ENCODE measurements around the gene ALG12.

The ALG12 gene

DNA sequence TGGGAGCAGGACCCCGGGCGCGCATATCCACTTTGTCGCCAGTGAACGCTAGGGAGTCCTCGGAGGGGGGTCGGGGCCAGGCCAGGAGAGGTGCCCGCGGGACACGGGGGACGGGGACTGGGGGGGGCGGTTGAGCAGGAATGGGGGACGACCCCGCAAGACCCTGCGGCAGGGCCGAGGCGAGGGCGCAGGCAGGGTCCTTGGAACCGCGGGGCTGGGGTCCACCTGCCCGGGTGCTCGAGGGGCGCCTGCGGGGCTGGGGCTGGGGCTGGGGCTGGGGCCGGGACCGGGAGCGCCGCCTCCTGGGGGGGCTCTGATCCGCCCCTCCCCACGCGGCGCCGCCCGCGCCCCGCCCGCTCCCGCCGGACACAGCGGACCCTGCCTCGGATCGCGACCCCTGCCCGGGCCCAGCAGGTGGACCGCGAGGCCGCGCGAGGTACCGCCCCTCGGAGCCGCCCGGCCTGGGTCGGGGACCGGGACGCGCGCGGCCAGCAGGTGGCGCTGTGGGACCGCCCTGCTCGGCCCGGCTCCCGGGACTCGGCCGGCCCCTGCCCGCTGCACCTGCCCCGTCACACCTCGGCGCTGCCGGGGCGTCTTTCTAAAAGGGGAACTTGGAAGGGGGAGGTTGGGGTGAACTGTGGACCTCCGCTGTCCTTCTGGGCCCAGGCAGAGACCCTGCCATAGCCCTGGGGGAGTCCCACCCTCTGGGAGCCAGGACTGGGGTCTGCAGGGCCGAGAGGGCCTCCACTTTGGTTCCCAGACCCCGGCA, 11.2 kb upstream of the ALG12 start:
- DNase-seq: no peak

DNA sequence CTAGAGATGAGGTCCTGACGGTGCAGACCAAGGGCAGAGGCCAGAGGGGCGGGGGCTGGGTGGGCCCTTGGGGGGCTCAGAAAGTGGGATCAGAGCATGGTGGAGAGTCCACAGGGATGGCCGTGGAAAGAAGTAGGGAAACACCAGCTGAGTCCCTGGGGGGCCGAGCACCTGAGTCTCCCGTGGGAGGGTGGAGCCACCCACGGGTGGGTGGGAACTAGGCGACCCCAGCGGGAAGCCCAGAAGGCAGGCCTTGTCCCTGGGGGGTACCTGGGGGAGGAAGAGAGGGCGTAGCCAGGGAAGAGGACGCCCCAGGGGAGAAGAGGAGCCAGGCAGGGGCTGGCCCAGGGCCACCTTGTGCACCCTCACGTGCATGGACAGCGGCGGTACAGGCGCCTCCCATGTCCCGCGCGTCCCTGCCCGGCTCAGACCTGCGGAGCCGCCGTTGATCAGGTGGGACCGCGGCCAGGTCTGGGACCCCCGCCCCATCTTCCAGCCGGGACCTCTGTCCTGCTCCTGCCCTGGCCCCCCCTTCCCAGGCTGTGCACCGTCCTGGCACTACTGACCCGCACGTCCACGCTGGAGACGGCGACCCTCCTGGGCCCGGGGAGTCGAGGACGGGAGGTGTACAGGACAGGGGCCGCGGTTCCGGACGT, 10.4 kb upstream of the ALG12 start:
- no peak for DNase-seq

DNA sequence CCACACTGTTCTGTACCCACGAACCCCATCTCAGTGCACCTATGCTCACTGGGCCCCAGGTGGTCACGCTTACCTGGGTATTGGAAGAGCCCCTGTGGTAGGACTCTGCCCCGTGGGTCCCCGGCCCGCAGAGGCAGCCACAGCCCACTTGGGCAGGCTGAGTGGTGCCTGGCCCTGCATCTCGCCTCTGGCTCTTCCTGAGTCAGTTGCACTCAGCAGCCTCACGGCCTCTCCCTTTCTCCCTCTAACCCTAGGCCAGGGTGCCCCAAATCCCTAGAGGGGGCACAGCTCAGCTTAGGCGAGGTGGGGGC, 9.9 kb upstream of the ALG12 start:
- DNase-seq: no peak

DNA sequence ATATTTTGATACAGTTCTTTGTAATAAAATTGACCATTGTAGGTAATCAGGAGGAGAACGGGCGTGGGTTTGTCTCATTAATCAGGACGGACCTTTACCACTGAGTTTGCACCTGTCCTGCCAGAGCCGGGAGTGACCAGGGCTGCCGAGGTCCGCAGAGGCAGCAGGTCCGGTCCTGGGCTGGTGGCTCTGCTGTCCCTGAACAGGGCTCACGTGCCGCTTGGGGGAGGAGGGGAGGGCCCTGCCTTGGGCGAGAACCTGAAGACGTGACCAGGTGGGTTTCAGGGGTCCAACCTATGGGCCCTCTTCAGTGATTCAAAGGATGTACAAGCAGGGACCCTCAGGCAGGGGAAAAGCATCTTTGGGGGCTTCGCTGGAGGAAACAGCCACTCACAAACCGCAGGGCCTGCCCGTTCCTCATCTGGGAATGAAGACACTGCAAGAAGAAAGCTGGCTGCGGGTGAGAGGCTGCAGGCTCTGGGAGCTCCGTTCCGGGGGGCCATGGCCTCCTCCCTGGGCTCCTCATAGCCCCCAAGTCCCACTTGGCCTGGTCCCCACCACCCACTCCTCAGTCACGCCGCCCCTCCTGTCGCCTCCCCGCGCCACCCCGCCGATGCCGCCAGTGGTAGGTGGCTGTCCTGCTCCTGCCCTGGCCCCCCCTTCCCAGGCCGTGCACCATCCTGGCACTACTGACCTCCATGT, 9.4 kb upstream of the ALG12 start:
- DNase-seq: no peak

DNA sequence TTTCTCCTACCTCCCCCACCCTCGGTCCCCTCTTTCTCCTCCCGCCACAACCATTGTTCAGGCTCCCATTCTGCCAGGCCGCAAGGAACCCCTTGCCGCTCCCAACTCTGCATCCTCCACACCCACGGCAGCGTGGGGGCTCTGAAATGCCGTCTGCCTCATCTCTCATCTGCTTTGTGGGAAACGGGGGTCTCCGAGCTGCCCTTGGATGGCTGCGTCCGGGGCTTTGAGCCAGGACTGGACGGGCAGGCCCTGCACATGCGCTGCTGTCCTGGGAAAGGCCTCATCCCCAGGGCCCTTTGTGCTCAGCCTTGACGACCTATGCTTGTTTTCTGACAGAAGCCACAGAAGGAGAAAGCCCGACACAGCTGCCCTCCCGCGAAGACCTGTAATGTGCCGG, 8.7 kb upstream of the ALG12 start:
- DNase-seq: no peak

DNA sequence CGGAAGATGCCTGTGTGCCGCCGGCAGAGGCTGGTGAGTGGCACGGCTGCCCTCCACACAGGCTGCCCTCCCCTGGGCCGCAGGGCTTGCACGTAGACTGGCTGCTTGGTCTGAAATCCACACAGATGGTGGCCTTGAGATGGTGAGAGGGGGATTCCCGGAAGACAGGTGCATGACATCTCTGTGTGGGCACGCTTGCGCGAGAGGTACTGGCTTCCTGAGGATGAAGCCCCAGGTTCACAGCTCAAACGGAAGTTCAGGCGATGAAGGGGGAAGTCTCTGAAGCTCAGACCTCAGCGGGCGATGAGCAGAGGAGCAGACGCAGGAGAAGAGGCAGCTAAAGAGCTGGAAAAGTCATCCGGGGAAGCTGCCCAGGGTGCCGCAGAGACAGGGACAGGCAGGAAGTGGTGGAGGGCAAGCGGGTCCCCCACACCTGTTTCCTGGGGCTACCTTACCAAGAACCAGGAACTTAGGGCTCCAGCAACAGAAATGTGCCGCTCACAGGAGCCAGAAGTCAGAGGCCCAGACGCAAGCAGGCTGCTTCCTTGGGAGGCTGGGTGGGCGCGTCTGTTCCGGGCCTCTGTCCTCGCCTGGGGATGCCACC, 7.4 kb upstream of the ALG12 start:
- no peak for DNase-seq

DNA sequence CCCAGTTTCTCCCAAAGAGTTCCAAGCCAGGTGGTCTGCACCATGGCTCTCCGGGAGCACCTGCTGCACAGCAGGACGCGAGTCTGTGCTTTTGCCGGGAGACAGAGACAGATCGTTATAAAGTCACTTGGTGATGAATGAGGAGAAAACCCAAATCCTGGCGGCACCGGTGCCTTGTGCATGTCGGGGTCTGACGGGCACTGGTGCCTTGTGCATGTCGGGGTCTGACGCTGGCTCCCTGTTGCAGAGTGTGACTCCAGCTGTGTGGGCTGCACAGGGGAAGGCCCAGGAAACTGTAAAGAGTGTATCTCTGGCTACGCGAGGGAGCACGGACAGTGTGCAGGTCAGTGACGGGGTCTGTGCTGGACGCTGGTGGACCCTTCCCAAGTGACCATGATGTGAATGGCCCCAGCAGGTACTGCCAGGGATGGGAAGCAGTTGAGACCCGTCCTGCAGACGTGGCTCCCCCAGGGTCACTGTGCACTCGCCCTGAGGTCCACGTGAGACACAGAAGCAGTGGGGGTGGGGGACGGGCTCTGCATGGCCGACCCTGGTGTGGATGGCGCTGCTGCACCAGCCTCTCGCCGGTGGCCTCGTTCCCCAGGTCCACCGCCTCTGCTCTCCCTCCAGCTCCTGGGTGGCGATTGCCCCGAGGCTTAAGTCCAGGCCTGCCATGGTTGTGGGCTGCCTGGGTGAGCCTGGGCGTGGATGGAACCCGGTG, 6.0 kb upstream of the ALG12 start:
- no peak for DNase-seq

DNA sequence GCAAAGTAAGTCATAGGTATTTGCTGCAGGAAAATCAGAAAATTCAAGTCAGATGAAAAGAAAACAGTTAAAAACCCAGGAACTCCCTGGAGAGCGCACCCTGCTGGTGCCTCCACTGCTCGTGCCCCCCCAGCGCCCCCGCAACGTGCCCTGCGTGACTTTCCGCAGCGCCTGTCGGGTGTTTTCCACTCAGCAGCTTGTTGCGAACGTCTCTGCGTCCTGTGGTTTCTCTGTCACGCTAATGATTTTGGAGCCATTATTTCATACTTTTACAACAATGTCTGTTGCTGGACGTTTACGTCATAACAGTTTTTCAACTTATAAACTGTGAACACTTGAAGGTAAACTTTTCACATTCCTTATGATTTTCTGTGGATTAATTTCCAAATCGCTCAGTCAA, 5.2 kb upstream of the ALG12 start:
- DNase-seq: no peak

DNA sequence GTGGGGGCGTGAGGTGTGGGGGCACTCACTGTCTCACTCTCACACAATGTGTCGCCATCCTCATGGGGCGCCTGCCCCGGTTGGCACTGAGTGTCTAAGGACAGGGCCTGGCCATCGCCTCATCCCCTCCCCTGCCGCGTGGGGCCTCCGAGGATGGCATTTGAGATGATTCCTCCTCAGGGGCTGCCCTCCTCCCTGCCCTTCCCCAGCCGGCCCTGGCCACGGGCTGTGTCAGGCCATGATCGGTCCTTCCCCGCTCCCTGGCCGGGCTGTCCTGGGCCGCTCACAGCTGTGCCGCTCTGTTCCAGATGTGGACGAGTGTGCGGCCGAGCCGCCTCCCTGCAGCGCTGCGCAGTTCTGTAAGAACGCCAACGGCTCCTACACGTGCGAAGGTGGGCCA, 4.7 kb upstream of the ALG12 start:
- DNase-seq: no peak

DNA sequence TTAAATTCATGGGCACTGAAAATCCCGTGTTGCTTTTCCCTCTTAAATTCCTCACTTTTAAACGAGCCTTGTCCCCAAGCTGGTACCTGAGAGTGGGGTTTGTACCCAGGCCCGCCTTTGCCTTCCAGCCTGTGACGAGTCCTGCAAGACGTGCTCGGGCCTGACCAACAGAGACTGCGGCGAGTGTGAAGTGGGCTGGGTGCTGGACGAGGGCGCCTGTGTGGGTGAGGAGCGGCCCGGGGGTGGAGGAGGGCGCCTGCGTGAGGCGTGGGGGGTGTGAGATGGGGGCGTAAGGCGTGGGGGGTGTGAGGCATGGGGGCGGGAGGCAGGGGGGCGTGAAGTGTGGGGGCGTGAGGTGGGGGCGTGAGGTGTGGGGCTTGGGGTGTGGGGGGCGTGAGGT, 4.2 kb upstream of the ALG12 start:
- no peak for DNase-seq

DNA sequence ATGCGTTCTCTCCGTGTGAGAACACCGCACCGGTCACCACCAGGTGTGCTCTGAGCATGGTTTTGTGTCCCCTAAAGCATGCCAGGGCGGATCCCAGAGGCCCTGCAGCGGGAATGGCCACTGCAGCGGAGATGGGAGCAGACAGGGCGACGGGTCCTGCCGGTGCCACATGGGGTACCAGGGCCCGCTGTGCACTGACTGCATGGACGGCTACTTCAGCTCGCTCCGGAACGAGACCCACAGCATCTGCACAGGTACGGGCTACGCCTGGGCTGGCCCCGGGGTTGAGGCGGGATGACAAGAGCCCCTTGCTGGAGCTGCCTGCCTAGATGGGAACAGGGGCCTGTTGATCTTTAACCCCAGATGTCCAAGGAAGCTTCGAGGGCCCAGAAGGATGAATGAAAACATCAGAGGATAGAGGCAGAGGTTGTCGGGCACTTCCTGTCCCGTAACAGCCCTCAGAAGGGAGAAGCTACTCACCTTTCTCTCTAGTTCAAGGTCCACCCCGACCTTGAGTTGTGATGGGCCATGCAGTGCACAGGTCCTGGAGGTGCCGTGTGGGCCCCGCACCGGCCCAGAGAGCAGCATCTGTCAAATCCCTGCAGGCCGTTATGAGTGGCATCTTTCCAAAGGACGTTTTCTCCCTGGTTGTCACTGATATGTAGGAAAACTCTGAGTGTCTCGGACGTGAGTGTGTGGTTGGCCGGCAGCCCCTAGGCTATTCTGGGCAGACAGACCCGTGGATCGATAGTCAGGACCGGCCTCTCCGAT, 3.5 kb upstream of the ALG12 start:
- DNase-seq: no peak

DNA sequence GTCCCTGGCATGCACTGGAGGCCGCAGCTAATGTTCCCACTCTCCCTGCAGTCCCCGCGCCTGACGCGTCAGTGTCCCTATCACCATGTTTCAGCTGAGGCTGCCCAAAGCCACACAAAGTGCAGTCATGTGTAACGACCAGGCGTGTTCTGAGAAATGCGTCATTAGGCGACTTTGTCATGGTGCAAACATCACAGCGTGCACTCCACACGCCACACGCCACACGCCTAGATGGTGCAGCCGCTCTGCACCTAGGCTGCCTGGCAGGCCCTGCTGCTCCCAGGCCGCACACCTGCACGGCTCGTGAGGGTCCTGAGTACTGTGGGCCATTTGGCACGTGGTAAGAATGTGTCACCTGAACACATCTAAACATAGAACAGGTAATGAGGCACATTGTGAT, 2.6 kb upstream of the ALG12 start:
- DNase-seq: no peak

DNA sequence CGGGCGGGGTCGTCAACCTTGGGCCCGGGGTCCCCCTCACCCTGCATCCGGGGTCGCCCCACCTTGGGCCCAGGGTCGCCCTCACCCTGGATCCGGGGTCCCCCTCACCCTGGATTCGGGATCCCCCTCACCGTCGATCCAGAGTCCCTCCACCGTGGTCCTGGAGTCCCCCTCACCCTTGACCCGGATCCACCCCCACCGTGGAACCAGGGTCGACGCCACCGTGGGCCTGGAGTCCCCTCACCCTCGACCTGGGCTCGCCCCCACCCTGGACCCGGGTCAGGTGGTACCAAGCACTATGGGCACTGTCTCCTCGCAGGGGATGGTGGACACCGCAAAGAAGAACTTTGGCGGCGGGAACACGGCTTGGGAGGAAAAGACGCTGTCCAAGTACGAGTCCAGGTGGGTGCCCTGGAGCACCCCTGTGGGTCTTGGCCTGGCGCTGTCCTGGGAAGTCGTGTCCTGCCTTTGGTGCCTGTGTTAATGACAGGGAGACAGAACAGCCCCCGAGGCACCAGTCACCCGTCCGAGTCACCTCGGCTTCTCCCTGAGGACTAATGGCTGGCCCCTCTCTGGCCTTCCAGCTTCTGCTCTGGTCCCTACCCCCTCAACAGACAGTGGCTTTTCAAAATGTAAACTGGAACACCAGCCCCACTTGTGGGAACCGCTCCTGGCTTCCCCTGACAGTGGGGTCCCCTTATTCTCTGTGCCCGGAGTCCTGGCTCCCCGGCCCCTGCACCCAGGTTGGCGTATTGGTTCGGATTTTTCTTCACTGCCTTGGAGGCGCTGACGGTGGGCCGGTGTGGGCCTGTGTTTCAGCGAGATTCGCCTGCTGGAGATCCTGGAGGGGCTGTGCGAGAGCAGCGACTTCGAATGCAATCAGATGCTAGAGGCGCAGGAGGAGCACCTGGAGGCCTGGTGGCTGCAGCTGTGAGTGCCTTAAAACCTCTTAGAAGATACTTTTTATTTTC, 958 bp upstream of the ALG12 start:
- DNase-seq: no peak

DNA sequence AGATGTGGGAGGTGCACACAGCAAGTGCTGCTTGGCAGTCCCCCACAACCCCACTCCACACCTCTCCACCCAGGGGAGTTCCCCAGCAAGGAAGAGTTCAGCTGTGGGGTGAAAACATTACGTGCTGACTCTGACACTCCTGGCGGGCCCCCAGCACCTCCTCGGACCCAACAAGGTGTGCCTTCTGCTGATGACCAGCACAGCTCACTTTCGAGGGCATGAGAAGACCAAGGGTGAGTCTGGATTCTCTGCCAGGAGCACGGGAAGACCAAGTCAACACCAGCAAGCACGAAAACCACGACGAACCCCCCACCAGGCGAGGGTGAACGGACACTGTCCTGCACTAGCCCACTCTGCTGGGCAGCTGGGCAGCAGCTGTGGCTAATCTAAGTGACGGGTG, 1.4 kb downstream of the ALG12 start:
- DNase-seq: no peak

DNA sequence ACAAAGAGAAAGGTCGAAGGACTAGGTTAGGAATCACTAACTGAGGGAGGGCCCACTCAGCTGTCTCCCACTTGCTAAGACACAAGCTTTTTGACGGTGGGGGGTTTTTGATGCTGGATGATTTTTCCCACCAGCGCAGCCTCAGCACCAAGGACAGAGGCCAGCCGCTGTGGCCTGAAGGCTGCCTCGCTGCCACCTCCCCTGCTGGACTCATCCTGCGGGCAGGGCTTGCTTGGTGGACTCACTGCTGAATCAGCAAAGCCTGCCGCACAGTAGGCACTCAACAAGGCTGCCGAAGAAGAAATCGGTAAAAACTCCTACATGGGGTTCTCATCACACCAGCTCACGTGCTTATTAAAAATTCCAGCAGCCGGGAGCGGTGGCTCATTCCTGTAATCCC, 2.6 kb downstream of the ALG12 start:
- DNase-seq: no peak

DNA sequence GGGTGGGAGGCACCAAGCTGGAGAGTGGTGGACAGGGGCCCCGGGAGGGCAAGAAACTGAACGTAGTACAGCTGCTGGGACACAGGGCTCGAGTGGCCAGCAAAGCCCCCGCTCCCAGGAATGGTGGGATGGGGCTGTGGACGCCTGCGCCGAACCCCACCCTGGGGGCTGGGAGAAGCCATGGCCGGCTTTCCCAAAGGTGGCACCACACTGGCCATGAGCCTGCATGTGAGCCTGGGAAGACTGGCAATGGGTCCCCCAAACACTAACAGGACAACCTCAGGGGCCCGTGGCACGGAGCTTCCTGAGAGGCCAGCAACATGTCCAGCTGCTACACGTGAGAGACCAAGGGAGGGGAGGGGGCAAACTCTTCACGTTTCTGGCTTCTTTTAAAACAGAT, 4.0 kb downstream of the ALG12 start:
- DNase-seq: no peak

DNA sequence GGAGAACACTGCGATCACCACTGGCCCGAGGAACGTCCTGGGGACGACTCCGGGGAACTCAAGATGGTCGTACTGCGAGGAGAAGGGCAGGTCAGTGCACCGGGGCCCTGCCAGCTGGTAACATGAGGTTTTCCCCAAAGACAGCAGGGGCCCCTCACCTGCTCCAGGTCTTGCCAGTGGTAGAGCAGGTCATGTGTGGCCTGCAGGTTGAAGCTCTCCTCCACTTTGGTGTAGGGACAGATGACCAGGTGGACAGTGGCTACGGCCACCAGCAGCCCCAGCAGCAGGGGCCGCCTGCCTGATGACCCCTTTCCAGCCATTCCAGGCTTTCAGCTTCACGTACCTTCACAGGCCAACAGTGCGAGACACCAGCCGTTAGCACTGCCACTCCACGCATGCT, 4.8 kb downstream of the ALG12 start:
- DNase-seq: no peak

DNA sequence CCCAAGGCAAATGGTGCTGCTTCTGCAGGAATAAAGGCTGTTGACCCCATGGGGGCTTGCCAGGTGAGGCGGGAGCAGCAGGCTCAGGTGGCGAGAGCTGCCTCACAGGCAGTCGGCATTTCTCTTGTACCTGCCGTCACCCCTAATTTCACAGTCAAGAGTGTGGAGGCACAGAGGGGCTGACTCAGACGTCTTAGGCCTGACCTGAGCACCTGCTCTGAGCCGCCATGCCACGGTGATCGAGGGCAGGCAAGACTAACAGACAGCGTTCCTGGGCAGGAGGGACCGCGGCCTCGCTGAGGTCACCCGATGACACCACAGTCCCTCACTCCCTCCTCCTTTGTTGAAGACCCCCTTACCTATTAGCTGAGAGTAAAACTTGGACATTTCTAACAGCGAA, 5.2 kb downstream of the ALG12 start:
- no peak for DNase-seq

DNA sequence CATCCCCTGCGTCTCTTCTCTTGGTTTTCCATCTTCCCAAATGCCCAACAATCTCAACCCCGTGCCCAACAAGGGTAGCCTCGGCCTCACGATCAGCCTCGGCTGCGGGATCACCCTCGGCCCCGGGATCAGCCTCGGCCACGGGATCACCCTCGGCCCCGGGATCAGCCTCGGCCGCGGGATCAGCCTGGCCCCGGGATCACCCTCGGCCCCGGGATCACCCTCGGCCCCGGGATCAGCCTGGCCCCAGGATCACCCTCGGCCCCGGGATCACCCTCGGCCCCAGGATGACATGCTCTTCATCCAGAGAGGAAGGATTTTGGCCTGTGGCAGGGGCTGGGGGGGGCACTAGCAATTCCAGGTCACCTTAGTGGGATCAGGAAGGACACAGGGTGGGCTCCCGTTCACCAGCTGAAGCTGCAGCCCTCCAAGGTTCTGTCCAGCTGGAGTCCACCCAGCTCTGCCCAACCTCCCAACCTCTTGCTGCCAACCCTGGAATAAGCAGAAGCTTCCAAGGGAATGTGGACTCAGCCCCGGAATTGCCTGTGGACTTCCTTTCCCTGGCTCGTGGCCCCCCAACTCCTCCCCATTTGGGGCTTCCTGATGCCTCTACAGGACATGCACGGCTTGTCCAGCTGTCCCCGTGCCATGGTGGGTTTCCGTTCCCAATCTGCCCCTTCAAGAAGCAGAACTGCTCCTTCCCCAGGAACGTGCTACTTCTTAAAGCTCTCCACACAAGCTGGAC, 6.2 kb downstream of the ALG12 start:
- no peak for DNase-seq

All from SW 1271 (cell line).